K562 (cell line): ENCODE results near the gene CCDC136. TPM values are rescaled to one million over a fixed set of nuclear protein-coding genes. Genes with fewer than 3 reads are reported as not detected.

Experiments used
- AFF4 ChIP-seq: sonication (generic); formaldehyde crosslinking; IDR thresholded peaks from 2 replicates; pipeline ENCODE4 v1.8.0; 2023; ENCODE audit warnings: mild to moderate bottlenecking, missing genetic modification reagents
- CBFB ChIP-seq: sonication (generic); formaldehyde crosslinking; IDR thresholded peaks from 2 replicates; pipeline ENCODE4 v1.4.0; 2020; ENCODE audit warnings: mild to moderate bottlenecking, missing genetic modification reagents
- CEBPZ ChIP-seq: fragments of 150-350 bp; IDR thresholded peaks from 2 replicates; pipeline ENCODE4 v1.6.1; 2014; ENCODE audit warnings: low read depth, mild to moderate bottlenecking, low read length, borderline replicate concordance
- DPF2 ChIP-seq: fragments of 450-650 bp; IDR thresholded peaks from 2 replicates; pipeline ENCODE4 v1.6.1; 2016
- HDAC3 ChIP-seq: fragments of 450-650 bp; IDR thresholded peaks from 2 replicates; pipeline ENCODE4 v1.6.1; 2018; ENCODE audit warnings: borderline replicate concordance, mild to moderate bottlenecking, moderate library complexity; ENCODE audit not compliant: partially characterized antibody
- HMG20A ChIP-seq: fragments of 450-650 bp; formaldehyde crosslinking; conservative IDR thresholded peaks from 2 replicates; pipeline ENCODE4 v1.4.0; 2020; ENCODE audit warnings: mild to moderate bottlenecking, mixed read lengths
- NCOA4 ChIP-seq: fragments of 450-650 bp; IDR thresholded peaks from 2 replicates; pipeline ENCODE4 v1.6.1; 2018; ENCODE audit warnings: mild to moderate bottlenecking; ENCODE audit not compliant: partially characterized antibody
- NCOR1 ChIP-seq: fragments of 450-650 bp; IDR thresholded peaks from 2 replicates; pipeline ENCODE4 v1.6.1; 2016; ENCODE audit warnings: mild to moderate bottlenecking, moderate library complexity
- PHB2 ChIP-seq: fragments of 450-650 bp; IDR thresholded peaks from 2 replicates; pipeline ENCODE4 v1.6.1; 2017; ENCODE audit warnings: low read depth
- SMAD4 ChIP-seq: fragments of 250-450 bp; sonication (Bioruptor Pico); conservative IDR thresholded peaks from 2 replicates; pipeline ENCODE4 v1.8.0; 2021; ENCODE audit warnings: inconsistent platforms, mild to moderate bottlenecking, moderate library complexity
- TRIM25 ChIP-seq: fragments of 450-650 bp; IDR thresholded peaks from 2 replicates; pipeline ENCODE4 v1.7.0; 2016; ENCODE audit warnings: borderline replicate concordance
- ZNF146 ChIP-seq: IDR thresholded peaks from one replicate; pipeline ENCODE4 v1.6.1; 2018; ENCODE audit warnings: missing compliant biosample characterization; ENCODE audit not compliant: unreplicated experiment
- ZNF431 ChIP-seq: sonication (generic); formaldehyde crosslinking; IDR thresholded peaks from 2 replicates; pipeline ENCODE4 v1.8.0; 2022; ENCODE audit warnings: mild to moderate bottlenecking, missing genetic modification reagents
- ZNF586 ChIP-seq: fragments of 450-650 bp; formaldehyde crosslinking; conservative IDR thresholded peaks from 2 replicates; pipeline ENCODE4 v1.4.0; 2020; ENCODE audit warnings: mild to moderate bottlenecking, moderate library complexity
- ZNF785 ChIP-seq: fragments of 250-450 bp; sonication (Bioruptor Pico); IDR thresholded peaks from 2 replicates; pipeline ENCODE4 v1.4.0; 2020; ENCODE audit warnings: mild to moderate bottlenecking
- polyA plus RNA-seq, 8 experiments: library from polyadenylated mRNA; depleted of rRNA in 4 of 8; stranded (reverse) in 5 of 8; unstranded in 3 of 8; fragments of >200 nt; fragmentation: Nextera tagmentation in 2 of 8; fragmentation: Illumina TruSeq in 1 of 8; extraction: Ambion mirVana in 2 of 8; extraction: Trizol in 1 of 8; gene quantifications; 2 replicates each; pipeline versions ENCODE4 v1.2.1 to v1.2.3, GENCODE V29; 2011 to 2014; ENCODE audit warnings: inconsistent platforms in 1 of 8, missing spikeins in 1 of 8
- total RNA-seq, 7 experiments: library from RNA; depleted of rRNA in 6 of 7; stranded (reverse); fragments of >200 nt in 6 of 7; fragmentation: Illumina TruSeq in 2 of 7; extraction: Trizol in 2 of 7; gene quantifications; 2 replicates each; pipeline versions ENCODE4 v1.2.1 to v1.2.3, GENCODE V29; 2011 to 2021; ENCODE audit warnings: low replicate concordance in 1 of 7

Gene CCDC136
- total and polyA plus RNA-seq, 9 of the 15 experiments (the other 6 are each of a cell fraction or from before 2014, with no cell fraction given): 2.4 to 40.8 (median 26.5) TPM

- TF ChIP-seq HMG20A: no peak
- no peak for TF ChIP-seq AFF4 (CRISPR knock-in tag)
- TF ChIP-seq NCOA4: no peak
- TF ChIP-seq HDAC3: no peak
- TF ChIP-seq ZNF146: no peak
- TF ChIP-seq PHB2: no peak
- no peak for TF ChIP-seq ZNF586 (CRISPR knock-in tag)
- TF ChIP-seq ZNF785 (CRISPR knock-in tag): no peak
- TF ChIP-seq CBFB (CRISPR knock-in tag): no peak
- peak; percentile 84 for TF ChIP-seq NCOR1
- TF ChIP-seq SMAD4 (CRISPR knock-in tag): 0 out of 2 replicates have a peak, but pooled peaks have one; percentile 55
- no peak for TF ChIP-seq TRIM25
- no peak for TF ChIP-seq ZNF431 (CRISPR knock-in tag)
- no peak for TF ChIP-seq CEBPZ
- TF ChIP-seq DPF2: peak; percentile 91
These were observed 20.9 kb downstream of the CCDC136 start (continued) for GRCh38 chr7:128812514-128813168.
